GM18517 (cell line): ENCODE measurements around the gene NDUFA8.
"Not testable (repeated sequence)": the region's sequence is repeated elsewhere in the genome, so short reads cannot be mapped to it uniquely, and the experiment has no call there.

Experiments
- ATAC-seq: cut with Tn5 transposase; IDR thresholded peaks from one replicate; pipeline ENCODE4 v1.9.1; 2021; ENCODE audit warnings: mild to moderate bottlenecking, moderate library complexity; ENCODE audit not compliant: unreplicated experiment

Gene NDUFA8

GRCh38 chr9:122122468-122122867 is 37.1 kb downstream of the NDUFA8 start:
- ATAC-seq, result no peak

GRCh38 chr9:122121931-122122330 is 37.6 kb downstream of the NDUFA8 start:
- no peak for ATAC-seq

- ATAC-seq, result no peak
Observed at GRCh38 chr9:122121391-122121790, 38.2 kb downstream of the NDUFA8 start.

DNA sequence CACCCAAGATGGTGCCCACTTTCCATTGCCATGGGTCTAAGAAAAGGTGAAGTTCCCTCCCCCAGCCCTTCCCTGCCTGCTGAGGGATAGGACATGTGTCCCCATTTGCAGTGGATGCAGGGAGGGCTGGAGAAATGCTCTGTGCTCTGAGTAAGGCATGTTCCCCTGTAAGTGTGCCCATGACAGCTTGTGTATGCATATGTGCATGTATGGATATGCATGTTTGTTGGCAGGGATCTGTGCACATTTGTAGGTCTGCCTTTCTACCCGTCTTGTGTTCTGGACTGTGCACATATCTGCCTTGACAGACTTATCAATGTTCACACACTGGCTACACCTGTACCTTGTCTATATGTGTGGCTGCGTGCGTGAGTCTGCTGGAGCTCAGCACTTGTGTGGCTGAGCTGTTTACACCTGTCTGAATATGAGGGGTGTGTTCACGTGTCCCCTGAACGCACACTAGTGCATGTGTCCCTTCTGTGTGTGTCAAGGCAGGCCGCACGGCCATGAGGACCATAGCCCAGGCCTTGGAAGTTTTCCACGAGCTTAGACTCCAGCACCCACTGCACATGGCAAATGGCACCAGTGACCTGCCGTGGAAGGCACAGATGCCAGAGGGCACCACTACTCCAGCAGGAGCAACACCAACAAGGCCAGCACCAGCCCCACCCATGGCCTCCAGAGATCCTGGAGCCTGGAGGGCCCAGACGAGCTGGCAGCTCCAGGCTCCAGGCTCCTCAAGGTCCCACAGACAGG is 39.1 kb downstream of the NDUFA8 start:
- no peak for ATAC-seq

DNA sequence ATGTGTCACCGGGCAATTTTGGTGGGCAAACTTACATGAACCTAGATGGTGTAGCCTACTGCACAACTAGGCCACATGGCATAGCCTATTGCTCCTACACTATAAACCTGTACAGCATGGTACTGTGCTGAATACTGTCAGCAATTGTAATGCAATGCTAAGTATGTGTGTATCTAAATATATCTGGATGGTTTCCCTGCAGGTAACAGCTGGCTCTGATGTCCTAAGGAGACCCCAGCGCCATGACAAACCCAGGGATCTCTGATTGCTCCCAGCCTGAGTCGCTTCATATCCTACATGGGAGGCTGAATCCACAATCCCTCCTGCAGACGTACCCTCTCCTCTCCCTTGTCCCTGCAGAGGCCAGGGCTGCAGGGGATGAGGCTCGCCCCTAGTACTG is 39.9 kb downstream of the NDUFA8 start:
- ATAC-seq, result no peak

- no peak for ATAC-seq
Observed at GRCh38 chr9:122119166-122119521, 40.4 kb downstream of the NDUFA8 start.

- no peak for ATAC-seq
Observed at GRCh38 chr9:122118343-122119165, 41.0 kb downstream of the NDUFA8 start.

DNA sequence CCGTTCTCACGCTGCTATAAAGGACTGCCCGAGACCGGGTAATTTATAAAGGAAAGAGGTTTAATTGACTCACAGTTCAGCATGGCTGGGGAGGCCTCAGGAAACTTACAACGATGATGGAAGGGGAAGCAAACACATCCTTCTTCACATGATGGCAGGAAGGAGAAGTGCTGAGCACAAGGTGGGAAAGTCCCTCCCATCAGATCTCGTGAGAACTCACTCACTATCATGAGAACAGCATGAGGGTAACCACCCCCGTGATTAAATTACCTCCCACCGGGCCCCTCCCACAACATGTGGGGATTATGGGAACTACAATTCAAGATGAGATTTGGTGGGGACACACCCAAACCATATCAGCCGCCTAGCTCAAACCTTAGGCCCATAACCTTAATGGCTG is 42.3 kb downstream of the NDUFA8 start:
- not testable (repeated sequence) for ATAC-seq

- no peak for ATAC-seq
Observed at GRCh38 chr9:122116448-122117173, 43.0 kb downstream of the NDUFA8 start.

- no peak for ATAC-seq
Observed at GRCh38 chr9:122116040-122116439, 43.5 kb downstream of the NDUFA8 start.

DNA sequence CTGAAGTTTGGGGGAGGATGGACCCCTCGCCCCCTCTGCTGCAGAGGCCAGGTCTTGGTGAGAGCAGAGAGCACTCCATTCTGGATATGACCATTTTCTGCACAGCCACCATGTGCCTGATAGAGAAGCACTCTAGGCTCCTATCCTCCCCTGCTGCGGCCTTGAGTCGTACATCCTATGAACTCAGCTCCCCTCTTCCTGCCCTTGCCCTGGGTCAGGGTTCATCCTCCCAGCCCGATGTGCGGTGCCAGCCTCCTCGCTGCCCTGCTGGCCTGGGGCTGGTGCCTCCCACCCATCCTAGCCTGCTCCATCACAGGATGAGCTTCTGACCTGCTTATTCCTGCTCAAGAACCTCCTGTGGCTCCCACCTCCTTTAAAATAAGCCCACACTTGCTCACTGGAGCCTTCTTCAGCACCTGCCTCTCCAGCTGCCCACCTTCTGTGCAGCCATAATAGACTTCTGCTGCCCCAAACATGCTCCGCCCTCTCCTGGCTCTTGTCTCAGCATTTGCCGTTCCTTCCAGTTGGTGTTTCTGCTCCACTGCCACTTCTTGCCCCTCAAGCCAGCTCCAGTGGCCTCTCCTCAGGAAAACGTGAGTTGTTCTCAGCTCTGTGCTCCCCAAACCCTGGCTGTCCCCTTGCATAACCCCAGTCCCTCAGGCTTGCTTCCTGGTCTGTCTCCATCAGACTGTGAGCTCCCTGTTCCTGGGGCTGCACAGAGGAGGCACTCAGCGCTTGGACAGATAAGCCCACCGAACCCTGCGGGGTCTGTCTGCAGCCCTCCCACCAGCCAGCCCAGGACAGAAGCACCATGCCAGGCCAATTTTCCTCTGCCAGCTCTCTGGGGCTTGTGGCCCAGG is 44.2 kb downstream of the NDUFA8 start:
- ATAC-seq, result no peak

GRCh38 chr9:122113574-122113973 is 46.0 kb downstream of the NDUFA8 start:
- no peak for ATAC-seq

GRCh38 chr9:122112238-122112637 is 47.3 kb downstream of the NDUFA8 start:
- no peak for ATAC-seq

- ATAC-seq, result no peak
Observed at GRCh38 chr9:122111413-122112085, 48.0 kb downstream of the NDUFA8 start.

- ATAC-seq, result no peak
Observed at GRCh38 chr9:122110100-122110833, 49.3 kb downstream of the NDUFA8 start.

DNA sequence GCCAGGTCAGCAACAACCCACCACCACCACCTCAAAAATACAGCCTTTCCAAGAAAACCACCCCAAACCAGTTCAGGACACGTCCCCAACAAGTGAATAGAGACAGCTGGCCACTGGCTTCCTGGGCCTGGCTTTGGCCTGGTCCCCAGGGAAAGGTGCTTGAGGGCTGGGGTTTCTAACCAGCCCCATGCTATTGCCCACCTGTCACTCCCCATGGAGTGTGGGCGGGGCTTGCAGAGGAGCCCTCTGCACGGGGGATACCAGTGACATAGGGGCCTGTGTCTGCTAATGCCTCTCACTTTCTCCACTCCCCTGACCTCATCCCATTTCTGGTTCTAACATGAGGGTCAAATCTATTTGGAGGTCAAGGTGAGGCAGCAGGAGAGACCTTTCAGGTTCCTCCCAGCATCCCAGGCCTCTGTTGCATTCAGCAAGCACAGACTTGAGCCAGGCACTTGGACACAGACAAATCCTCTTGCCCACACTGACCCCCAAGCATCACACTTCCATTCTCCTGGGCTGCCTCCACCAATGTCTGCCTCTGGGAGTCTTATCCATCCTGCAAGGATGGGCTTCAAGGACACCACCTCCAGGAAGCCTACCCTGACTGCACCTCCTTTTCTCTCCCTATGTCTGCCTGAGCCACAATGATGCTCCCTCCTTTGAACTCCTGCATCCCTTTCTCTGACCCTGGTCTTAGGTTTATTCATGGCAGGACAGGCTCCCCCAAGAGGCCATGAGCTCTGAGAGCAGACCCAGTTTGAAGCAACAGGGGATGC is 50.4 kb downstream of the NDUFA8 start:
- no peak for ATAC-seq

- ATAC-seq, result no peak
Observed at GRCh38 chr9:122107291-122107805, 52.2 kb downstream of the NDUFA8 start.

- no peak for ATAC-seq
Observed at GRCh38 chr9:122106576-122106975, 53.0 kb downstream of the NDUFA8 start.
